Tibial nerve (tissue), 4 donors: ENCODE measurements around the gene EGF.

Experiments
- EP300 ChIP-seq, 2 donors: sonication (generic); formaldehyde crosslinking; IDR thresholded peaks; one replicate each; pipeline ENCODE4 v1.6.1; 2017; ENCODE audit warnings: antibody characterized with exemption in 2 of 2, mild to moderate bottlenecking in 1 of 2
- POLR2A ChIP-seq, 2 donors: fragments of 450-650 bp; IDR thresholded peaks; one replicate each; pipeline ENCODE4 v1.6.1; 2017; ENCODE audit warnings: antibody characterized with exemption in 2 of 2, mild to moderate bottlenecking in 2 of 2, moderate library complexity in 2 of 2
- TF ChIP-seq, protein P1 (sequence below), 5 experiments: fragments of 200-600 bp in 3 of 5; fragments of 450-650 bp in 2 of 5; sonication (generic) in 3 of 5; IDR thresholded peaks; one replicate each; pipeline ENCODE4 v1.5.1; 2016 to 2019; ENCODE audit warnings: antibody characterized with exemption in 5 of 5, mild to moderate bottlenecking in 3 of 5, moderate library complexity in 2 of 5

DNA sequence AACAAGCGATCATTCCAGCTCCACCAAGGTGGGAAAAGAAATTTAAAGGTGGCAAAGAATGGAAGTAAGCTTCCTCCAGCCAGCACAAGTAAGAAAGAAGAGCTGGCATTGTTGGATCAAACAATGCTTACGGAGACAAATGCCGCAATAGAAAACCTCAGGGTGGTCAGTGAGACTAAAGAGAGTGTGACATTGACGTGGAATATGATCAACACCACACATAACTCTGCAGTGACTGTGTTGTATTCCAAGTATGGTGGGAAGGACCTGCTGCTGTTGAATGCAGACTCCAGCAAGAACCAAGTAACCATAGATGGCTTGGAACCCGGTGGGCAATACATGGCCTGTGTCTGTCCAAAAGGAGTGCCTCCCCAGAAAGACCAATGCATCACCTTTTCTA lies 42.6 kb upstream of the EGF start:
- TF ChIP-seq POLR2A (IDR thresholded peaks at IDR 0.05) (no peak), EP300 (IDR thresholded peaks at IDR 0.05) (no peak)
- TF ChIP-seq, protein P1, sequence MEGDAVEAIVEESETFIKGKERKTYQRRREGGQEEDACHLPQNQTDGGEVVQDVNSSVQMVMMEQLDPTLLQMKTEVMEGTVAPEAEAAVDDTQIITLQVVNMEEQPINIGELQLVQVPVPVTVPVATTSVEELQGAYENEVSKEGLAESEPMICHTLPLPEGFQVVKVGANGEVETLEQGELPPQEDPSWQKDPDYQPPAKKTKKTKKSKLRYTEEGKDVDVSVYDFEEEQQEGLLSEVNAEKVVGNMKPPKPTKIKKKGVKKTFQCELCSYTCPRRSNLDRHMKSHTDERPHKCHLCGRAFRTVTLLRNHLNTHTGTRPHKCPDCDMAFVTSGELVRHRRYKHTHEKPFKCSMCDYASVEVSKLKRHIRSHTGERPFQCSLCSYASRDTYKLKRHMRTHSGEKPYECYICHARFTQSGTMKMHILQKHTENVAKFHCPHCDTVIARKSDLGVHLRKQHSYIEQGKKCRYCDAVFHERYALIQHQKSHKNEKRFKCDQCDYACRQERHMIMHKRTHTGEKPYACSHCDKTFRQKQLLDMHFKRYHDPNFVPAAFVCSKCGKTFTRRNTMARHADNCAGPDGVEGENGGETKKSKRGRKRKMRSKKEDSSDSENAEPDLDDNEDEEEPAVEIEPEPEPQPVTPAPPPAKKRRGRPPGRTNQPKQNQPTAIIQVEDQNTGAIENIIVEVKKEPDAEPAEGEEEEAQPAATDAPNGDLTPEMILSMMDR (IDR thresholded peaks at IDR 0.05): no peak
